GM21717 (cell line): ENCODE measurements around the gene ELANE.
"Not testable (repeated sequence)": the region's sequence is repeated elsewhere in the genome, so short reads cannot be mapped to it uniquely, and the experiment has no call there.

Source experiments
- ATAC-seq: cut with Tn5 transposase; IDR thresholded peaks from one replicate; pipeline ENCODE4 v1.9.1; 2021; ENCODE audit warnings: mild to moderate bottlenecking, moderate library complexity; ENCODE audit not compliant: unreplicated experiment

The ELANE gene

DNA sequence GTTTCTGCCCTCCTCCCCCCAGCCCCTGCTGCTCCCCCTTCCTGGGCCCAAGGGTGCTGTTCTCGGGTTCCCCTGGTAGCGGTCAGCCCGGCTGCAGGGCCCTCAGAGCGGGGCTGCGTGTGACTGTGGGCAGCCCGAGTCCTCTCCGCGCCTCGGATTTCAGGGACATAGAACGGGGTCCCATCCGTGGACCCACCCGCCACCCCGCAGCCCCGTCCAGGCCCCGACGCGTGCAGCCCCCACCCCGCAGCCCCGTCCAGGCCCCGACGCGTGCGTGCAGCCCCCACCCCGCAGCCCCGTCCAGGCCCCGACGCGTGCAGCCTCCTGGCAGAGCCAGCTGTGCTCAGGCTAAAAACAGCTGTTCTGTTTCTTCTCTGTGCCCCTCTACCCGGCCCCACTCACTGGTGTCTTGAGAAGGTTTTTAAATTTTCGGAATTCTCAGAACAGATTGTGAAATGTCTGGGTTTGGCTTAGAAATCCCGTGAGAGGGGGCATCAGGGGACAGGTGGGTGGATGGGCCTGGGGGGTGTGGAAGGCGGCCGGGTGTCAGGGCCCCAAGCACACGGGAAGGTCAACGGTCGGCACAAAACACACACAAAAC, 16.8 kb upstream of the ELANE start:
- no peak for ATAC-seq

DNA sequence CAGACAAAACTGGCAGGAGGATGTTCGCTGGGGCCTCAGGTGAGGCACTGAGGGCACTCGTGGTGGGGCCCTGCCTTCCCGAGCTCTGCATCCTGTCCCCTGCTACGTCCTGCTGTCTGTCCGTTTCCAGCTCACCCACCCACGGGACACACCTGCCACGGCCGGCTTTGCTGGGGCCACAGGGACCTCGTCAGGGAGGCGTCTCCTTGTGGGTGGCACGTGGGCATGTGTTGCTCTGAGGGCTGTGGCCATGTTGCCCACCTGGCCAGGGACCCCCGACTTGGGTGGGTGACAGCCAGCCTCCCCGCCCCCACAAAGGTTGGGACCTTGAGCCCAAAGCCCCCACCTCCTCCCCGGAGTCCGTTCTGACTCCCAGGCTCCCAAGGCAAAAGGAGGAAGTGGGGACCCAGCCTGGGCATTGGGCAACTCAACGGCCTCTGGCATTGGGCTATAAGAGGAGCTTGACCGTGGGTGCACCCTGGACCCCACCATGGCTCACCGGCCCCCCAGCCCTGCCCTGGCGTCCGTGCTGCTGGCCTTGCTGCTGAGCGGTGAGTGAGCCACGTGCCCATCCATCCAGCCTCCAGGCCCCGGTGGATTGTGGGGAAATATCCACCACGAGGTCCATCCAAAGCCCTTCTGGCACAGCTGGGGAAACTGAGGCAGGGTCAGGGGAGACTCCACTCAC, 11.4 kb upstream of the ELANE start, which contains the start of gene PRTN3:
PRTN3 (plus strand) TSS at position 481 of the 688 bp plus-strand sequence; CDS start at position 491, 10 bp downstream.
- ATAC-seq = no peak

DNA sequence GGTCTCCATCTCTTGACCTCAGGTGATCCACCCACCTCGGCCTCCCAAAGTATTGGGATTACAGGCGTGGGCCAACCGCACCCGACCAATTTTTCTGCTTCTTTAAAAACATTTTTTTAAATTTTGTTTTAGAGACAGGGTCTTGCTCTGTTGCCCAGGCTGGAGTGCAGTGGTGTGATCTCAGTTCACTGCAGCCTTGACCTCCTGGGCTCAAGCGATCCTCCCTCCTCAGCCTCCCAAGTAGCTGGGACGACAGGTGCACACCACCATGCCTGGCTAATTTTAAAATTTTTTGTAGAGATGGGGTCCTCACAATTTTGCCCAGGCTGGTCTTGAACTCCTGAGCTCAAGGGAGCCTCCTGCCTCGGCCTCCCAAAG, 9.3 kb upstream of the ELANE start:
- not testable (repeated sequence) for ATAC-seq

DNA sequence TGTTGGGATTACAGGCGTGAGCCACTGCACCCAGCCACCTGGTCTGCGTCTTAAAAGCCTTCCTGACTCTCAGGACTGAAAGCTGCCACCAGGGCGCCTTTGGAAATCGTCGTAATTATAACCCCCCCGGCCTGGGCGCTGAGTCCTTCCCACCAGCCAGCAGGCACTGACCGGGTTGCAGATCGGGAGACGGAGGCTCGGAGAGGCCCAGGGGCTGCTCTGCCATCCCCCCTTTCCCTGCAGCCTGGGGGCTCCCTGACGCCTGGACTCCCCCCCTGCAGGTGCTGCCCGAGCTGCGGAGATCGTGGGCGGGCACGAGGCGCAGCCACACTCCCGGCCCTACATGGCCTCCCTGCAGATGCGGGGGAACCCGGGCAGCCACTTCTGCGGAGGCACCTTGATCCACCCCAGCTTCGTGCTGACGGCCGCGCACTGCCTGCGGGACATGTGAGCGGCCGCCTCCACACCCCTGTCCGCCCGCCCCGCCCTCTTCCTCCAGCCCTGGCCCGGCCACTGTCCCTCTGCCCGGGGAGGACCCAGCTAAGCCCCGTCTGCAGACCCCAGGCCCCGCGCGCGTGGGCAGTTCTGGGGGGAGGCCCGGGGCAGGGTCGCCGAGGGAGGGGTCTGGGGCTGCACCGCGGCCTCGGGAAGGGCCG, 8.8 kb upstream of the ELANE start:
- ATAC-seq = no peak

DNA sequence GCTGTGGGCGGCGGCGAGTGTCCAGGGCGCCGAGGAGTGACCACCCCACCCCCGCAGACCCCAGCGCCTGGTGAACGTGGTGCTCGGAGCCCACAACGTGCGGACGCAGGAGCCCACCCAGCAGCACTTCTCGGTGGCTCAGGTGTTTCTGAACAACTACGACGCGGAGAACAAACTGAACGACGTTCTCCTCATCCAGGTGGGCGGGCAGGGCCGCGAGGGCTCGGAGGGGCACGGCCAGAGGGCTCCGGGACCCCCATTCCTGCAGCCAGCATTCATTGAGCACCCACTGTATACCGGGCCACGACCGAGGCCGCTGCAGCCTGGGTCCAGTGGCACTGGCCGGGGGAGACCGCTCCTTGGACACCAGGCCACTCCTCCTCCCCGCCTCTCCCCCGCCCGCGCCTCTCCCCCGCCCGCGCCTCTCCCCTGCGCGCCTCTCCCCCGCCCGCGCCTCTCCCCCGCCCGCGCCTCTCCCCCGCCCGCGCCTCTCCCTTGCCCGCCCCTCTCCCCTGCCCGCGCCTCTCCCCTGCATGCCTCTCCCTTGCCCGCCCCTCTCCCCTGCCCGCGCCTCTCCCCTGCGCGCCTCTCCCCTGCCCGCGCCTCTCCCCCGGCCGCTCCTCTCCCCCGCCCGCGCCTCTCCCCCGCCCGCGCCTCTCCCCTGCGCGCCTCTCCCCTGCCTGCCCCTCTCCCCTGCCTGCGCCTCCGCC, 8.1 kb upstream of the ELANE start:
- ATAC-seq = no peak

DNA sequence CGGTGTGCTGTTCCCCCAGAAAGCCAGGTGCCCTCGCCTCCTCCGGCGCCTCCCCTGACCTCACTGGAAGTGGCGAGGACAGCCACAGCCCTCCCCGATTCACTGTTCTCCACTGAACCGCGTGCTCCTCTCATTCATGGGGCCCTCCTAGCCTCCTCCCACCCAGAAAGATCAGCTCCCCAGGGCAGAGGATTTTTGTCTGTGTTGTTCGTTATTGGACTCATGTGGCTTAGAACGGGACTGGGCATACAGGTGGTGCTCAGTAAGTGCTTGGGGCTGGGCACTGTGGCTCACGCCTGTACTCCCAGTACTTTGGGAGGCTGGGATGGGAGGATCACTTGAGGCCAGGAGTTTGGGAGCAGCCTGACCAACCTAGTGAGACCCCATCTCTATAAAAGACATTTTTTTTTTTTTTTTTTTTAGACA, 7.5 kb upstream of the ELANE start:
- ATAC-seq = no peak

DNA sequence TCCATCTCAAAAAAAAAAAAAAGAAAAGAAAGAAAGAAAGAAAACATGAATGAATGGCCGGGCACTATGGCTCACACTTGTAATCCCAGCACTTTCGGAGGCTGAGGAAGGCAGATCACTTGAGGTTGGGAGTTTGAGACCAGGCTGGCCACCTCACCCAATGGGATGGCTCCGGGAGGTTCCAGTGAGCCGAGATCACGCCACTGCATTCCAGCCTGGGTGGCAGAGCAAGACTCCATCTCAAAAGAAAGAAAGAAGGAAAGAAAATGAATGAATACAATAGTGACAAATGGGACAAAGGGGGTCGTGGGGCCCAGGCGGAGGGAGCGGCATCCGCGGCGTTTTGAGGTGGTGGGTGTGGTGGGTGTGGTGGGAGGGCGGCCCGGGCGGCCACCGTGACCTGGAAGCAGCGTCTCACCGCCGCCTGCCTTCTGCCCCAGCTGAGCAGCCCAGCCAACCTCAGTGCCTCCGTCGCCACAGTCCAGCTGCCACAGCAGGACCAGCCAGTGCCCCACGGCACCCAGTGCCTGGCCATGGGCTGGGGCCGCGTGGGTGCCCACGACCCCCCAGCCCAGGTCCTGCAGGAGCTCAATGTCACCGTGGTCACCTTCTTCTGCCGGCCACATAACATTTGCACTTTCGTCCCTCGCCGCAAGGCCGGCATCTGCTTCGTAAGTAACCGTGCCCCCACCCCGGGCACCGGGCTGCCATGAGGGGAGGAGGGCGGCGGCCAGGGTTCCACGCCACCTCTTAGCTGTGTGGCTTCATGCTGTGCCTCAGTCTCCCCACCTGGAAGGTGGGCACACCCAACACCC, 6.2 kb upstream of the ELANE start:
- ATAC-seq = no peak

DNA sequence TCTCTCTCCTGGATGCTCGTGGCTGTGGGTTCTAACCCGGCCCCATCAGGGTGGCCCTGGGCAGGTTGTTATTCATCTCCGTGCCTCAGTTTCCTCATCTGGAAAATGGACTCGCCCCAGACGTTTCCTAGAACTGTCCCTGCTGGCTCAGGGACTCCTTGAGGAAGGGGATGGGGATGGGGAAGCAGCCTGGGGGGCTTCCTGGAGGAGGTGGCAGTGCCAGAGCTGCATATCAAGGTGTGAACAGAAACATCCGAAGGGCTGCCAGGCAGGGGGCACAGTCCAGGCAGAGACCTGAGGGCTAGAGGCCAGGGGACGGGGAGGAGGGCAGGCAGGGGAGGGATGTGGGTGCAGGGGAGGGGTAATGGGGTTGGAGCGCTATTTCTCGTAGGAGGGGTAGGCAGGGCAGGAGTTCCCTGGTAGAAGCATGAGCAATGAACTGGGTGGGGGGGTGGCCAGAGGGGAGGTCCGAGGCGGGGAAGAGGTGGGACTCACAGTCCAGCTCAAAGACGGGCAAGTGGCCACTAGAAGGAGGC, 3.6 kb upstream of the ELANE start:
- no peak for ATAC-seq

DNA sequence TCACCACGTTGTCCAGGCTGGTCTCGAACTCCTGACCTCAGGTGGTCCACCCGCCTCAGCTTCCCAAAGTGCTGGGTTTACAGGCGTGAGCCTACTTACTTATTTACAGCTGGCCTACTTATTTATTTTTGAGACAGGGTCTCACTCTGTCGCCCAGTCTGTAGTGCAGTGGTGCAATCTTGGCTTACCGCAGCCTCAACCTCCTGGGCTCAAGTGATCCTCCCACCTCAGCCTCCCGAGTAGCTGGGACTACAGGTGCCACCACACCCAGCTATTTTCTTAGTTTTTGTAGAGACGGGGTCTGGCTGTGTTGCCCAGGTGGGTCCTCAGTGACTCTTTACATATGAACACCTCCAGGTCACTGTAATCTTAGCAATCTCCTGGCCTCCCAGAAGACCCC, 2.9 kb upstream of the ELANE start:
- not testable (repeated sequence) for ATAC-seq

DNA sequence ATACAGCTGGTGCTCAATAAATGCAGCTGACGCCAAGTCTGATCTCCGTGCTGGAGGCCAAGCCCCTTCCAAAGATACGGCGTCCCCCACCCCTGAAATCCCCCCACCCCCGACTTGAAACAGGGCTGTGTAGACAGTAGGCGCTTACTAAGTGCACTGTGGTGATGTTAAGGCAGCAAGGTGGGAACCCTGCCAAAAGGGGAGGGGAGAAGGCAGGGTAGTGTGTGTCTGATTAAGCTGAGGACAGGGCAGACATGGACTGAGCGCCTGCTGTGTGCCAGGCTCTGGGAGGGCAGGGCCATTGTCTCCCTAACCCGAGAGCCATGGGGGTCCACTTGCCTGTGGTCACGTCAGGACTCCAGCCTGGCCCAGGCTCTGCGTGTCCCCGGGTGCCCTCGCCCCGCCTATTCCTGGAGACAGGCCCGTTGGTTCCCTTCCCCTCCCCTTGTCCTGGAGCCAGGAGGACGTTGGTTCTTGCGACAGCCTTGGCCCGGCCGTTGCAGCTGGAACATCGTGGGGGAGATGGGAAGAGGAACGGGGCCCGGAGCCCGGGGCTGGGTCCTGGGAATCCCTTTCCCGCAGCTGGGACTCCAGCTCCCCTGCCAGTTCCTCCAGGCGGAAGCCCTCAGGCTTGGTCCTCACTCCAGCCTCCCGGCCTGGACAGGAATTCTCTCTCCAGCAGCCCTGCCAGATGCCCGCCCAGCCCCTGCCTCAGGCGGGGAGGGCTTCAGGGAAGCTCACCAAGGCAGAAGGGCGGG, 1.7 kb upstream of the ELANE start:
- no peak for ATAC-seq

DNA sequence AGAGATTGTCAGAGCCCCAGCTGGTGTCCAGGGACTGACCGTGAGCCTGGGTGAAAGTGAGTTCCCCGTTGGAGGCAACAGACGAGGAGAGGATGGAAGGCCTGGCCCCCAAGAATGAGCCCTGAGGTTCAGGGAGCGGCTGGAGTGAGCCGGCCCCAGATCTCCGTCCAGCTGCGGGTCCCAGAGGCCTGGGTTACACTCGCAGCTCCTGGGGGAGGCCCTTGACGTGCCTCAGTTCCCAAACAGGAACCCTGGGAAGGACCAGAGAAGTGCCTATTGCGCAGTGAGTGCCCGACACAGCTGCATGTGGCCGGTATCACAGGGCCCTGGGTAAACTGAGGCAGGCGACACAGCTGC, 1.1 kb upstream of the ELANE start:
- ATAC-seq = no peak

DNA sequence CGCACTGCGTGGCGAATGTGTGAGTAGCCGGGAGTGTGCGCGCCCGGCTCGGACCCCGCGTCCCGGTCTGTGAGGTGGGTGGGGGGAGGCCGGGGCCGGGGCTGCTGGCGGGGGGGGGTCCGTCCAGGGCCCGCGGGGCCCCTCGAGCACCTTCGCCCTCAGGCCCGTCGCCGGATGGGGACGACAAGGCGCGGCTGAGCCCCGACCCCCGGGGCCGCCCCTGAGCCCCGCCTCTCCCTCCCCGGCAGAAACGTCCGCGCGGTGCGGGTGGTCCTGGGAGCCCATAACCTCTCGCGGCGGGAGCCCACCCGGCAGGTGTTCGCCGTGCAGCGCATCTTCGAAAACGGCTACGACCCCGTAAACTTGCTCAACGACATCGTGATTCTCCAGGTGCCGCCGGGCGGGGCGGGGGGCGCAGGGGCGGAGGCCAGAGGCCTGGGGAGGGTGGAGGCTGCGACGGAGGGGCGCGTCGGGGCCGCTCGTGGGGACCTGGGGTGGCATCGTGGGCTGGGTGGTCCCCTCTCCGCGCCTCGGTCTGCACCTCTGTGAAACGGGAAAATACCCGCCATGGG, 997 bp downstream of the ELANE start:
- ATAC-seq = no peak

DNA sequence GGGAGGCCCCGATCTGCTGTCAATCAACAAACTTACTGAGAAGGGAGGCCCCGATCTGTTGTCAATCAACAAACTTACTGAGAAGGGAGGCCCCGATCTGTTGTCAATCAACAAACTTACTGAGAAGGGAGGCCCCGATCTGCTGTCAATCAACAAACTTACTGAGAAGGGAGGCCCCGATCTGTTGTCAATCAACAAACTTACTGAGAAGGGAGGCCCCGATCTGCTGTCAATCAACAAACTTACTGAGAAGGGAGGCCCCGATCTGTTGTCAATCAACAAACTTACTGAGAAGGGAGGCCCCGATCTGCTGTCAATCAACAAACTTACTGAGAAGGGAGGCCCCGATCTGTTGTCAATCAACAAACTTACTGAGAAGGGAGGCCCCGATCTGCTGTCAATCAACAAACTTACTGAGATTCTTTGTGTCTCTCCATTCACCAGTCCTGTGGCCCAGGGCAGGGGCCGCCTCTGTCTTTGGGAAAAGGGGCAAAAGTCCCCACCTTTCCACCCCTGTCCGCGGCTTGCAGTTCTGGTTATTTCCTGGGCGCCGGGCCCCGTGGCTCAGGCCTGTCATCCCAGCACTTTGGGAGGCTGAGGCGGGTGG, 1.6 kb downstream of the ELANE start:
- not testable (repeated sequence) for ATAC-seq

DNA sequence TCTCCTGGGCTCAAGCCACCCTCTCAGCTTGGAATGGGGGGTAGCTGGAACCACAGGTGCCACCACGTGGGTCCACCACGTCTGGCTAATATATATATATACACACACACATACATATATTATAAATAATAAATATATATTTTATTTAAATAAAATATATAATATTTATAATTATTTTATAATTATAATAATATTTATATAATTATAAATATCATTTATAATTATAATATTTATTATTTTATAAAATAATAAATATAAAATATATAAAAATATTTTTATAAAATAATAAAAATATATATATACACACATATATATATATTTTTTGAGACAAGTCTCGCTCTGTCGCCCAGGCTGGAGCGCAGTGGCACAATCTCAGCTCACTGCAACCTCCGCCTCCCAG, 2.4 kb downstream of the ELANE start:
- no peak for ATAC-seq

DNA sequence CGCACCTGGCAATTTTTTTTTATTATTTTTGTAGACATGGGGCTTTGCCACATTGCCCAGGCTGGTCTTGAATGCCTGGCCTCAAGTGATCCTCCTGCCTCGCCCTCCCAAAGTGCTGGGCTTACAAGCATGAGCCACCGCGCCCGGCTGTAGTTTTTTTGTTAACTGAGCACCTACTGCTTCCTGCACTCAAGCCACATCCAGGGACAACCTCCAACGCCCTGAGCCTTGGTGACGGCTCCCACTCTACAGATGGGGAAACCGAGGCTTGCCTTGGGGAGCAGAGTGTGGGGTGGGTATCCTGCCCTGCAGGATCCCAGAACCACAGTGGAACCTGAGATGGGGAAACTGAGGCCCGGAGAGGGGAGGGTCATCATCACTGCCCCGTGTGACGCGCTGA, 3.0 kb downstream of the ELANE start:
- no peak for ATAC-seq

DNA sequence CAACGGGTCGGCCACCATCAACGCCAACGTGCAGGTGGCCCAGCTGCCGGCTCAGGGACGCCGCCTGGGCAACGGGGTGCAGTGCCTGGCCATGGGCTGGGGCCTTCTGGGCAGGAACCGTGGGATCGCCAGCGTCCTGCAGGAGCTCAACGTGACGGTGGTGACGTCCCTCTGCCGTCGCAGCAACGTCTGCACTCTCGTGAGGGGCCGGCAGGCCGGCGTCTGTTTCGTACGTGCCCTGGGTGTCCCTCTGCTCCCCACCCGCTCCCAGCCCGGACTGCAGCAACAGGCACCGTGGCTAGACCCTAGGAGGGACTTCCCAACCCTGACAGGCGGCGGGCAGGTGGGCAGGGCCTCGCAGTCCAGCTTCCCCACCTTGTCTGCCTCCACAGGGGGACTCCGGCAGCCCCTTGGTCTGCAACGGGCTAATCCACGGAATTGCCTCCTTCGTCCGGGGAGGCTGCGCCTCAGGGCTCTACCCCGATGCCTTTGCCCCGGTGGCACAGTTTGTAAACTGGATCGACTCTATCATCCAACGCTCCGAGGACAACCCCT, 3.5 kb downstream of the ELANE start:
- ATAC-seq = no peak

DNA sequence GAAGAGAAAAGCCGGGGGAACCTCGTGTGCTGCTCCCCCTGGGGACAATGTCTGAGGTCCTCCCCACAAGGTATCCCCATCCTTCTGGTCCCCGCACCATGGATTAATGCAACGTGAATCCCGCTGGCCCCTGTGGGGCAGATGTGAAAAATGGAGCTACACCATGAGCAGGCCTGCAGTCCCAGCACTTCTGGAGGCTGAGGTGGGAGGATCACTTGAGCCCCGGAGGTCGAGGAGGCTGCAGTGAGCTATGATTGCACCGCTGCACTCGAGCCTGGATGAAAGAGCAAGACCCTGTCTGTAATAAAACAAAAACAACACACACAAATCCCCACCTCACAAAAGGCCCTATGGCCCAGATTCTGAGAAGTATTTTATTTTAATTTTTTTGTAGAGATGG, 6.2 kb downstream of the ELANE start:
- no peak for ATAC-seq

DNA sequence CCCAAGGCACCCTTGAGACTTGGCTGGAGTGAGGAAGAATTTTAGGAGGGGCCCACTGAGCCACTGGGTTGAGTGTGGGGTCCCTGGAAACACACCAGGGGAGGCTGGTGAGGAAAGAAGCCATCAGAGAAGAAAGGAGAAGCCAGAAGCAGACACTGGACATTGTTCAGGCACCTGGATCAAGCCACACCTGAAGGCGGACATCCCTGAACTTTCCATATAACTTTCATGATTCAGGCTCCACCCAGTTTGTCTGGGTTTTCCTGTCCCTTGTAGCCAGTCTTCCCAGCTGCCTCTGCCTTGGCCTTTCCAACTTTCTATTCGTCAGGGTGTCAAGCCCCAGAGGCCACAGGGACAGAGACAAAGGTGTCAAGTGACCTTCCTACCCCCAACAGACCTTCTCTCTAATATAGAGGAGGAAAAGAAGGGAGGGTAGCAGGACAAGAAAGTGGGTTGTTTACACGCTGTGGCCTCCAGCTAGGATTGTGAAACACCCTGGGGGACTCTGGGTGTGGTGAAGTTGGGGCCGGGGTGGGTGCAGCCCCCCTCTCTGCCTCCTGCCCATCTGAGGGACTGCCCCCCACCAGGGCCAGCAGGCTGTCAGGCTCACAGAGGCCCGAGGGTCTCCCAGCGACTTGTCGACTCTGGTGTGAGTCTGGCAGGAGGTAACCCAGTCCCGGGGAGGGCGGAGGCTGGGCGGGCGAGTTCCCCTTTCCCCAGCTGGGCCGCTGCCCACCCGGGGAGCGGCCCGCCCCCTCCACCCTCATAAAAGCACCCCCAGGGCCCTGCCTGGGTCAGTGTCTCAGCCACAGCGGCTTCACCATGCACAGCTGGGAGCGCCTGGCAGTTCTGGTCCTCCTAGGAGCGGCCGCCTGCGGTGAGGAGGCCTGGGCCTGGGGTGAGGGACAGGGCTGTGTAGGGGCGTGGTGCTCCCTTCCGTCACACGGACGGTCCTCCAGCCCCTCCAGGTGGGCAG, 7.1 kb downstream of the ELANE start, which contains the start of gene CFD:
CFD (plus strand) TSS at position 797 of the 976 bp plus-strand sequence; CDS start at position 823, 26 bp downstream.
- ATAC-seq = no peak
